Stomach (tissue), 4 donors: ENCODE results near the gene CCDC127.

ENCODE experiments used
- EP300 ChIP-seq: sonication (generic); formaldehyde crosslinking; IDR thresholded peaks from one replicate; pipeline ENCODE4 v1.6.1; 2017; ENCODE audit warnings: antibody characterized with exemption
- POLR2A ChIP-seq, 4 donors: fragments of 450-650 bp; IDR thresholded peaks; one replicate each; pipeline ENCODE4 v1.6.1; 2016; ENCODE audit warnings: antibody characterized with exemption in 4 of 4, control low read depth in 2 of 4, mild to moderate bottlenecking in 1 of 4, moderate library complexity in 1 of 4
- TF ChIP-seq, protein P1 (sequence below), 7 experiments: fragments of 450-650 bp in 4 of 7; fragments of 200-600 bp in 3 of 7; sonication (generic) in 3 of 7; IDR thresholded peaks; one replicate each; pipeline ENCODE4 v1.5.1; 2016 to 2019; ENCODE audit warnings: antibody characterized with exemption in 7 of 7, control low read depth in 2 of 7, mild to moderate bottlenecking in 1 of 7

DNA sequence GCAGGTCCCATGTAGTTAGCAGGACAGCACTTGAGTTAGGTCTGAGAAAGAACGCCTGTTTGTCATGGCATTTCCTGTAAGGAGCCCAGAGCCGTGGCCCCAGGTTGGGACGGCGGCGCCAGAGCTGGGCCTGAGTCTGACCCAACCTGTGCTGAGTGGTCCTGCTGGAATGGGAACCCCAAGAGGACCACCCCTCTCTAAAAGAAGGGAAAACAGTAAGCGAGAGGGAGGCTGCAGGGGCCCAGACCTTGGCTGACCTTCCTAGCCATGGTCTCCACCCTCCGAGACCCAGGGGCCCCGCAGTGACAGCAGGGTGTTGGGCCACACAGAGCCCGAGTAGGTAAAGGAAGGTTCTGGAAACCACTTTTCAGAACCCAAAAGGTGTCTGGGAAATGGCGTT lies 28.5 kb downstream of the CCDC127 start:
- TF ChIP-seq, protein P1, sequence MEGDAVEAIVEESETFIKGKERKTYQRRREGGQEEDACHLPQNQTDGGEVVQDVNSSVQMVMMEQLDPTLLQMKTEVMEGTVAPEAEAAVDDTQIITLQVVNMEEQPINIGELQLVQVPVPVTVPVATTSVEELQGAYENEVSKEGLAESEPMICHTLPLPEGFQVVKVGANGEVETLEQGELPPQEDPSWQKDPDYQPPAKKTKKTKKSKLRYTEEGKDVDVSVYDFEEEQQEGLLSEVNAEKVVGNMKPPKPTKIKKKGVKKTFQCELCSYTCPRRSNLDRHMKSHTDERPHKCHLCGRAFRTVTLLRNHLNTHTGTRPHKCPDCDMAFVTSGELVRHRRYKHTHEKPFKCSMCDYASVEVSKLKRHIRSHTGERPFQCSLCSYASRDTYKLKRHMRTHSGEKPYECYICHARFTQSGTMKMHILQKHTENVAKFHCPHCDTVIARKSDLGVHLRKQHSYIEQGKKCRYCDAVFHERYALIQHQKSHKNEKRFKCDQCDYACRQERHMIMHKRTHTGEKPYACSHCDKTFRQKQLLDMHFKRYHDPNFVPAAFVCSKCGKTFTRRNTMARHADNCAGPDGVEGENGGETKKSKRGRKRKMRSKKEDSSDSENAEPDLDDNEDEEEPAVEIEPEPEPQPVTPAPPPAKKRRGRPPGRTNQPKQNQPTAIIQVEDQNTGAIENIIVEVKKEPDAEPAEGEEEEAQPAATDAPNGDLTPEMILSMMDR (IDR thresholded peaks at IDR 0.05): no peak
- TF ChIP-seq POLR2A (IDR thresholded peaks at IDR 0.05): no peak
- TF ChIP-seq EP300: no peak
